ENCODE data around the gene IGSF8.

GRCh38 chr1:160061369-160062229 lies 36.8 kb downstream of the IGSF8 start:
- TF ChIP-seq CTCF (IDR thresholded peaks at IDR 0.05) (no peak), EP300 (IDR thresholded peaks at IDR 0.05) (no peak)

Measured in ovary (tissue), 3 donors.